Hypothalamus (tissue), 51 donors: ENCODE data around the gene GPATCH2L.

Source experiments
- DNase-seq, 51 donors: peaks; one replicate each; lab custom pipeline; 2025; lab: John Stamatoyannopoulos, UW

GPATCH2L gene

DNA sequence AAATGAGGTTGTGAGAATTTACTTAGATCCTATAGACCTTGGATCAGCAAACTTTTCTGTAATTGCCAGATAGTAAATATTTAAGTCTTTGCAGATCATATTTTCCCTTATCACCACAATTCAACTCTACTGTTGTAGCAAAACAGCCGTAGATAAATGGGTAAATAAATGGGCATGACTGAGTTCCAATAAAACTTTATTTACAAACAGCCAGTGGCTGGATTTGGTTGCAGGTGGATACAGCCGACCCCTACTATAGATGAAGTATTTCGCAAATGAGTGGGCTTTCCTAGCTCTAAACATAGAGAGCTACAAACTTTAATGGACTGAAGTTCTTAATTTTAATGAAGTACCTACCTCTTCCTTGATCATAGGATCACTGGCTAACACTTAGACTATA, 100.7 kb downstream of the GPATCH2L start:
- no peak for DNase-seq

- DNase-seq = no peak
These were observed 101.4 kb downstream of the GPATCH2L start for GRCh38 chr14:76253111-76253510.

- no peak for DNase-seq
These were observed 104.8 kb downstream of the GPATCH2L start for GRCh38 chr14:76256545-76256944.

- DNase-seq = no peak
These were observed 105.5 kb downstream of the GPATCH2L start for GRCh38 chr14:76257111-76257803.

DNA sequence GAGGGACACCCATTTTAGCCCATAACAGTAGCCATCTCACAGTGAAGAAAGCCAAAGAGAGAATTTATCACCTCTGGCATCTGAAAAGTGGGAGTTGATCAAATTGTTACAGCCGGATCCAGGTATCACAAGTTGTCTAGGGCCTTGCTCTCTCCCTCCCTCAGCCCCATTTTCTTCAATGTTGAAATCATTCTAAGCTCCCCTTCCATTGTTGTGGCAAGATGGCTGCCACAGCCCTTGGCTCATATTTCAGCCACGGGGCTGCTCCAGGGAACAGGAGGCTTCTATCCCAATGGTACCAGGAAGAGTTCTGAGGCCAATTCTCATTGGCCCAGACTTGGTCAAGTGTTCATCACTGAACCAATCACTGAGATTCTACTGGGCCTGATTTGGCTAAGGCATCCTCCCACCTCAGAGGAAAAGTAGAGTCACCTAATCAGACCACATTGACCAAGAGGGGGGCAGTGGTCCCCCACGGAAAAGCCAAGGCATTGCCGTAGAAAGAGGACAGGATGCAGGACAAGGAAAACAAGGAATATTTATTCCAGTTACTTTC, 106.2 kb downstream of the GPATCH2L start:
- DNase-seq = no peak

GRCh38 chr14:76259029-76259735, 107.5 kb downstream of the GPATCH2L start:
- no peak for DNase-seq

- no peak for DNase-seq
These were observed 109.0 kb downstream of the GPATCH2L start for GRCh38 chr14:76260749-76261148.

DNA sequence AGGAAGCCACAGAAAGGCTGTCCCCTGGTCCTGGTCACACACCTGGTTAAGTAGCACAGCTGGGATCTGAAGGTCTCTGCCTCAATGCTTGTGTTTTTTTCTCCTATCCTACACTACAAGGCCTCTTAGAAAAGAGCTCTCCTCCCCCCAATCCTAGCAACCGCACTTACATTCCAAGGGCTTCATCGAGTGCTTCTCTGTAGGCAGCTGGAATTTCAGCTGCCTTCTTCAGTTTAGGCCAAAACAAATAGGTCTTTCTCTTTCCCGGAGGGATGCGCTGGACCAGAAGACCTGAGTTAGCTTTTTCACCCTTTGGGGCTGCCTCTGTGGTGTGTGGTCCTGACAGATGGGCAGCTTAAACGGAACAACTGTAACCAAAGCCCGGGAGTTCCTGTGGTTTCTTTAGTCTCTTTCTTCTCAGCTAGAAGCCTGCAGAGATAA, 109.7 kb downstream of the GPATCH2L start:
- no peak for DNase-seq

DNA sequence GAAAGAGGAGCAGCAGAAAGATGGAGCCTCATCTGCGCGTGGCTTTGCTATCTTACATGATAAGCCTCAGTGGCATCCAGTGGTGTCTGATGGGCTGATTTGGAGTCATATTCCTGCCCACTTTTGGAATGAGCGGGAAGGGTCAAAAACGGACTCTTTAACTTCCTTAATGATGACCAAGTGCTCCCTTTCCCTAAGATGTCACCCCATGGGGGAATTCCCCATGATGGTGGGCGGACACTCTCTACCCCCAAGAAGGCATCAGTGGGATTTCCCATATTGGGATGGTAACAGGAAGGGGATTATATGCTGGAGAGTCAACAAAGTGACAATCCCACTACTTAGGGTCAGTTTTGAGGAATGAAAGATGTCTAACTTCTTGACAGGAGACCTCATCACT, 110.9 kb downstream of the GPATCH2L start:
- DNase-seq = no peak
